ENCODE results near the gene RNF123.

The RNF123 gene

DNA sequence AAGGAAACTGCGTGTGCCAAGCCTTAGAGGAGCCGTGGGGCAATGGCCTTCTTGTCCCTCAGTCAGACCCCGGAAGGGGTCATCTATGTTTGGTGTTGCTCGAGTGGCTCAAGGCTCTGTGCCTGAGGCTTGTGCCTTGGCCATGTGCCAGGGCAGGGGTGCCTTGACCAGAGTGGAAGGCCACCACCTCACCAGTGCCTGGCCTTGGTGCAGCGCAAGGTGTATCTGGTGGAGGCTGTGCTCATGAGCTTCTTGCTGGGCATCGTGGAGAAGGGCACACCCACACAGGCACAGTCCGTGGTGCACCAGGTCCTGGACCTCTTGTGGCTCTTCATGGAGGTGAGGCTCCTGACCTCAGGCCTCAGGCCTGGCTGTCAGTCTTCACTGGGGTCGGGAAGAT is 10.7 kb downstream of the RNF123 start:
- TF ChIP-seq, protein P1, sequence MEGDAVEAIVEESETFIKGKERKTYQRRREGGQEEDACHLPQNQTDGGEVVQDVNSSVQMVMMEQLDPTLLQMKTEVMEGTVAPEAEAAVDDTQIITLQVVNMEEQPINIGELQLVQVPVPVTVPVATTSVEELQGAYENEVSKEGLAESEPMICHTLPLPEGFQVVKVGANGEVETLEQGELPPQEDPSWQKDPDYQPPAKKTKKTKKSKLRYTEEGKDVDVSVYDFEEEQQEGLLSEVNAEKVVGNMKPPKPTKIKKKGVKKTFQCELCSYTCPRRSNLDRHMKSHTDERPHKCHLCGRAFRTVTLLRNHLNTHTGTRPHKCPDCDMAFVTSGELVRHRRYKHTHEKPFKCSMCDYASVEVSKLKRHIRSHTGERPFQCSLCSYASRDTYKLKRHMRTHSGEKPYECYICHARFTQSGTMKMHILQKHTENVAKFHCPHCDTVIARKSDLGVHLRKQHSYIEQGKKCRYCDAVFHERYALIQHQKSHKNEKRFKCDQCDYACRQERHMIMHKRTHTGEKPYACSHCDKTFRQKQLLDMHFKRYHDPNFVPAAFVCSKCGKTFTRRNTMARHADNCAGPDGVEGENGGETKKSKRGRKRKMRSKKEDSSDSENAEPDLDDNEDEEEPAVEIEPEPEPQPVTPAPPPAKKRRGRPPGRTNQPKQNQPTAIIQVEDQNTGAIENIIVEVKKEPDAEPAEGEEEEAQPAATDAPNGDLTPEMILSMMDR (conservative IDR thresholded peaks at IDR 0.05; ENCODE audit: low read depth, low read length), result no peak
- no peak overlapping the region for H3K9ac ChIP-seq
- H3K27ac ChIP-seq, result no peak overlapping the region

DNA sequence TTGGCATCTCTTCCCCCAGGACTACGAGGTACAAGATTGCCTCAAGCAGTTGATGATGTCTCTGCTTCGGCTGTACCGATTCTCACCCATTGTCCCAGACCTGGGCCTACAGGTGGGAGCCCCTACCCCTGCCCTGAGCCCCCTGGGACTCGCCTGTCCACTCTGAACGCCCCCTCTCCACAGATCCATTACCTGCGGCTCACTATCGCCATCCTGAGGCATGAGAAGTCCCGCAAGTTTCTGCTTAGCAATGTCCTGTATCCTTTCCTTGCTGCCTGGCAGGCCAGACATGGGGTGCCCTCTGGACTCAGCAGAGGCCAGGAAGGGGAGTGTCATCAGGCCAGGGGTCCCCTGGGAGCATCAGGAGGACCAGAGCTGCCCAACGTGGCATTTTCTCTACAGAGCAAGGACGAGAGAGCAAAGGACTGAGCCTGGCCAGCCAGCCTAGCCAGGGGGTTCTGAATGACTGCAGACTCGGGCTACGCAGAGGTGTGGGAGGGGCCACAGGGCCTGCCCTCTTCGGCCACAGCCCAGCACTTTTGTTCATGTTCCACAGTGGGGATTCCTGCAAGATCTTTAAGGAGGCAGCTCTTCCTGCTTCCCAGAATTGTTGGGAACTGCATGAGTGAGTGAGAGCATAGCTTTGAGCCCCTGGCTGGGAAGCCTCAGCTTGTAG is 11.2 kb downstream of the RNF123 start:
- Histone ChIP-seq H4K20me1 (ENCODE audit: insufficient read depth) (no peaks in the 10 kb centered on the region), H3K9ac (no peak overlapping the region), H3K36me3 (ENCODE audit: insufficient read depth) (no peaks in the 10 kb centered on the region), H2AFZ (ENCODE audit: low read depth) (no peak overlapping the region), H3K79me2 (ENCODE audit: insufficient read depth, low read depth) (no peaks in the 10 kb centered on the region), H3K27ac (no peak overlapping the region), H3K4me1 (ENCODE audit: low read depth, poor library complexity, severe bottlenecking) (no peaks in the 10 kb centered on the region), H3K27me3 (ENCODE audit: insufficient read depth, low read depth) (no peaks in the 10 kb centered on the region), H3K4me3 (IDR thresholded peaks at IDR 0.05; ENCODE audit: insufficient read depth, low read depth, low read length) (no peak overlapping the region), H3K4me2 (no peak overlapping the region)
- TF ChIP-seq, protein P1 (conservative IDR thresholded peaks at IDR 0.05; ENCODE audit: low read depth, low read length), result no peak

More for the DNA sequence above, 10.7 kb downstream of the RNF123 start:
- Histone ChIP-seq H3K4me3 (IDR thresholded peaks at IDR 0.05; ENCODE audit: insufficient read depth, low read depth, low read length) (no peak overlapping the region), H3K36me3 (ENCODE audit: insufficient read depth) (no peaks in the 10 kb centered on the region), H4K20me1 (ENCODE audit: insufficient read depth) (no peaks in the 10 kb centered on the region), H3K4me2 (no peak overlapping the region), H2AFZ (ENCODE audit: low read depth) (no peak overlapping the region), H3K79me2 (ENCODE audit: insufficient read depth, low read depth) (no peaks in the 10 kb centered on the region), H3K4me1 (ENCODE audit: low read depth, poor library complexity, severe bottlenecking) (no peaks in the 10 kb centered on the region), H3K27me3 (ENCODE audit: insufficient read depth, low read depth) (no peaks in the 10 kb centered on the region)

GRCh38 chr3:49701388-49702077 is 12.2 kb downstream of the RNF123 start:
- Histone ChIP-seq H3K27me3 (ENCODE audit: insufficient read depth, low read depth) (no peaks in the 10 kb centered on the region), H2AFZ (ENCODE audit: low read depth) (no peak overlapping the region), H3K36me3 (ENCODE audit: insufficient read depth) (no peaks in the 10 kb centered on the region), H3K4me1 (ENCODE audit: low read depth, poor library complexity, severe bottlenecking) (no peaks in the 10 kb centered on the region), H3K4me2 (no peak overlapping the region), H3K79me2 (ENCODE audit: insufficient read depth, low read depth) (no peaks in the 10 kb centered on the region), H4K20me1 (ENCODE audit: insufficient read depth) (no peaks in the 10 kb centered on the region), H3K27ac (no peak overlapping the region), H3K4me3 (IDR thresholded peaks at IDR 0.05; ENCODE audit: insufficient read depth, low read depth, low read length) (no peak overlapping the region), H3K9ac (no peak overlapping the region)
- TF ChIP-seq, protein P1 (conservative IDR thresholded peaks at IDR 0.05; ENCODE audit: low read depth, low read length), result peak; percentile 56; the same call in 1 of the 2 replicates

- Histone ChIP-seq H4K20me1 (ENCODE audit: insufficient read depth) (no peaks in the 10 kb centered on the region), H3K4me1 (ENCODE audit: low read depth, poor library complexity, severe bottlenecking) (no peaks in the 10 kb centered on the region), H2AFZ (ENCODE audit: low read depth) (no peak overlapping the region), H3K79me2 (ENCODE audit: insufficient read depth, low read depth) (no peaks in the 10 kb centered on the region), H3K9ac (no peak overlapping the region), H3K27ac (no peak overlapping the region), H3K4me3 (IDR thresholded peaks at IDR 0.05; ENCODE audit: insufficient read depth, low read depth, low read length) (no peak overlapping the region), H3K36me3 (ENCODE audit: insufficient read depth) (no peaks in the 10 kb centered on the region), H3K27me3 (ENCODE audit: insufficient read depth, low read depth) (no peaks in the 10 kb centered on the region), H3K4me2 (no peak overlapping the region)
- TF ChIP-seq, protein P1 (conservative IDR thresholded peaks at IDR 0.05; ENCODE audit: low read depth, low read length), result no peak
These were observed 13.3 kb downstream of the RNF123 start for GRCh38 chr3:49702672-49703071.

Data from KMS-11 (cell line).